Lower lobe of right lung (tissue), 2 donors: ENCODE results near the gene CHD5. TPM values are rescaled to one million over a fixed set of nuclear protein-coding genes. Genes with fewer than 3 reads are reported as not detected.
A peak's percentile ranks its signal among the peaks of the same experiment; 100 is the strongest.

ENCODE experiments used
- ATAC-seq, 2 donors: fragments of 200-7000 bp; cut with Tn5 transposase; one replicate each; pipeline ENCODE4 v1.9.1; 2020 to 2022; ENCODE audit warnings: mild to moderate bottlenecking in 2 of 2, moderate library complexity in 2 of 2
- DNase-seq: peaks from one replicate; pipeline ENCODE4 v3.0.0-alpha.2; 2020
- H3K27ac ChIP-seq: fragments of 200-600 bp; one replicate; pipeline ENCODE4 v1.8.0; 2022
- H3K27me3 ChIP-seq: fragments of 200-600 bp; one replicate; pipeline ENCODE4 v1.8.0; 2022; ENCODE audit warnings: low read depth
- H3K36me3 ChIP-seq: fragments of 200-600 bp; one replicate; pipeline ENCODE4 v1.8.0; 2022; ENCODE audit warnings: mild to moderate bottlenecking
- H3K4me1 ChIP-seq: fragments of 200-600 bp; one replicate; pipeline ENCODE4 v1.8.0; 2022
- H3K4me3 ChIP-seq: fragments of 200-600 bp; one replicate; pipeline ENCODE4 v1.8.0; 2022; ENCODE audit warnings: mild to moderate bottlenecking
- H3K9me3 ChIP-seq: fragments of 200-600 bp; one replicate; pipeline ENCODE4 v1.8.0; 2022
- CTCF ChIP-seq: fragments of 200-600 bp; IDR thresholded peaks from one replicate; pipeline ENCODE4 v1.8.0; 2022; ENCODE audit warnings: antibody characterized with exemption, mild to moderate bottlenecking
- intact Hi-C: fragments of 100-400 bp; cut with DNase I; formaldehyde crosslinking; loops from one replicate; pipeline ENCODE4 v1.11.0; 2022
- total RNA-seq: library from RNA; stranded (reverse); fragmentation: NEBNext Ultra II Directional; extraction: Animal tissue kit (Norgen Biotek cat#: 25700); gene quantifications from one replicate; pipeline ENCODE4 v1.2.1, GENCODE V29; 2021
- donor health status: DM: no; HTN: yes; CAD: no; lungs with severe emphysema.

The CHD5 gene
- total RNA-seq, 1 donor from 2014 or later, result 0.56 TPM

- intact Hi-C loops, result no loop called here
- DNase-seq (peak; percentile 21), ATAC-seq (no peak)
- Histone ChIP-seq H3K36me3 (no peaks in the 10 kb centered on the region), H3K4me3 (no peak overlapping the region), H3K27me3 (peaks cover 13% of the 10 kb centered on the region), H3K27ac (no peak overlapping the region), H3K4me1 (no peaks in the 10 kb centered on the region), H3K9me3 (no peaks in the 10 kb centered on the region)
- no peak for TF ChIP-seq CTCF
Observed at GRCh38 chr1:6136516-6137220, 43.5 kb downstream of the CHD5 start.

GRCh38 chr1:6134741-6135510 is 45.2 kb downstream of the CHD5 start:
- intact Hi-C loops, result no loop called here
- Histone ChIP-seq H3K4me3 (no peak overlapping the region), H3K4me1 (no peaks in the 10 kb centered on the region), H3K27me3 (peaks cover 13% of the 10 kb centered on the region), H3K27ac (no peak overlapping the region), H3K9me3 (no peaks in the 10 kb centered on the region), H3K36me3 (no peaks in the 10 kb centered on the region)
- no peak for TF ChIP-seq CTCF
- peak; percentile 32 for DNase-seq
- ATAC-seq, result no peak

- no peak for TF ChIP-seq CTCF
- H3K27me3 ChIP-seq, result peaks cover 13% of the 10 kb centered on the region
- ATAC-seq, result no peak
- no peak overlapping the region for H3K4me3 ChIP-seq
- intact Hi-C loops, result no loop called here
- H3K9me3 ChIP-seq, result no peaks in the 10 kb centered on the region
- no peak overlapping the region for H3K27ac ChIP-seq
- no peaks in the 10 kb centered on the region for H3K36me3 ChIP-seq
- peak; percentile 32 for DNase-seq
- H3K4me1 ChIP-seq, result no peaks in the 10 kb centered on the region
Observed at GRCh38 chr1:6134206-6134605, 45.9 kb downstream of the CHD5 start.

- ATAC-seq (no peak), DNase-seq (peak; percentile 24)
- intact Hi-C loops, result no loop called here
- Histone ChIP-seq H3K36me3 (no peaks in the 10 kb centered on the region), H3K27ac (no peak overlapping the region), H3K27me3 (peaks cover 13% of the 10 kb centered on the region), H3K9me3 (no peaks in the 10 kb centered on the region), H3K4me1 (no peaks in the 10 kb centered on the region), H3K4me3 (no peak overlapping the region)
- TF ChIP-seq CTCF, result no peak
Observed at GRCh38 chr1:6133146-6133895, 46.8 kb downstream of the CHD5 start.

- H3K27ac ChIP-seq, result no peak overlapping the region
- H3K9me3 ChIP-seq, result no peaks in the 10 kb centered on the region
- intact Hi-C loops, result no loop called here
- peaks cover 17% of the 10 kb centered on the region for H3K27me3 ChIP-seq
- DNase-seq (peak; percentile 19), ATAC-seq (no peak)
- H3K4me3 ChIP-seq, result no peak overlapping the region
- peaks cover 8% of the 10 kb centered on the region for H3K4me1 ChIP-seq
- TF ChIP-seq CTCF, result no peak
- H3K36me3 ChIP-seq, result no peaks in the 10 kb centered on the region
Observed at GRCh38 chr1:6131561-6131960, 48.6 kb downstream of the CHD5 start.
